Gastrocnemius medialis (tissue), 4 donors: ENCODE results near the gene COL25A1. TPM values are rescaled to one million over a fixed set of nuclear protein-coding genes. Genes with fewer than 3 reads are reported as not detected.

Experiments
- ATAC-seq, 2 donors: fragments of 150-250 bp; one replicate each; pipeline ENCODE4 v1.9.1; 2016
- DNase-seq, 2 donors: peaks; one replicate each; pipeline ENCODE4 v3.0.0-alpha.2; 2019
- H3K27ac ChIP-seq, 4 donors: fragments of 200-600 bp; sonication (generic); 1 replicate in 1 of 4; 2 replicates in 3 of 4; pipeline ENCODE4 v1.5.1; 2016 to 2018; ENCODE audit warnings: mild to moderate bottlenecking in 2 of 4, moderate library complexity in 1 of 4
- H3K27me3 ChIP-seq, 3 donors: fragments of 200-600 bp; sonication (generic) in 2 of 3; 1 replicate in 1 of 3; 2 replicates in 2 of 3; pipeline versions ENCODE4 v1.5.1 to v1.6.0; 2016 to 2019; ENCODE audit warnings: mild to moderate bottlenecking in 1 of 3, moderate library complexity in 1 of 3
- H3K36me3 ChIP-seq, 2 donors: fragments of 200-600 bp; sonication (generic) in 1 of 2; one replicate each; pipeline ENCODE4 v1.5.1; 2017 to 2018
- H3K4me1 ChIP-seq, 2 donors: fragments of 200-600 bp; sonication (generic) in 1 of 2; one replicate each; pipeline ENCODE4 v1.5.1; 2016 to 2017; ENCODE audit warnings: mild to moderate bottlenecking in 2 of 2
- H3K4me3 ChIP-seq, 4 donors: fragments of 200-600 bp; sonication (generic) in 3 of 4; 1 replicate in 1 of 4; 2 replicates in 3 of 4; pipeline ENCODE4 v1.5.1; 2016 to 2019; ENCODE audit warnings: mild to moderate bottlenecking in 2 of 4
- H3K9me3 ChIP-seq, 3 donors: fragments of 200-600 bp; sonication (generic) in 2 of 3; 1 replicate in 1 of 3; 2 replicates in 2 of 3; pipeline ENCODE4 v1.5.1; 2016 to 2019
- POLR2A ChIP-seq, 2 donors: fragments of 450-650 bp; IDR thresholded peaks; one replicate each; pipeline ENCODE4 v1.6.1; 2017; ENCODE audit warnings: antibody characterized with exemption in 2 of 2, mild to moderate bottlenecking in 2 of 2, moderate library complexity in 2 of 2
- in situ Hi-C, 4 donors: fragments of 200-750 bp; cut with MboI; loops; one replicate each; pipeline versions ENCODE4 v1.15.0 to v1.8.0; 2017; ENCODE audit warnings: low sequenced_read_pairs in 4 of 4
- intact Hi-C: fragments of 100-400 bp; cut with DNase I; formaldehyde crosslinking; loops from one replicate; pipeline ENCODE4 v1.15.1; 2023; ENCODE audit warnings: low total_unique reads
- total RNA-seq, 4 donors: library from RNA; depleted of rRNA; stranded (reverse); fragments of >200 nt; gene quantifications; one replicate each; pipeline versions ENCODE4 v1.1.0 to v1.2.3, GENCODE V29; 2016
- TF ChIP-seq, protein P1 (sequence below), 5 experiments: fragments of 450-650 bp in 3 of 5; fragments of 200-600 bp in 2 of 5; sonication (generic) in 2 of 5; IDR thresholded peaks in 4 of 5; conservative IDR thresholded peaks in 1 of 5; 1 replicate in 4 of 5; 2 replicates in 1 of 5; pipeline ENCODE4 v1.5.1; 2016 to 2019; ENCODE audit warnings: antibody characterized with exemption in 5 of 5, mild to moderate bottlenecking in 3 of 5, moderate library complexity in 3 of 5

The COL25A1 gene
- total RNA-seq, 4 donors from 2014 or later, result 0.27 to 2.0 (median 0.85) TPM; not detected in 1

- Histone ChIP-seq H3K4me1 (peaks cover 5 to 15% of the 10 kb centered on the region in 2 donors), H3K27me3 (no peaks in the 10 kb centered on the region), H3K27ac (peak overlapping the region in 2 of 4 donors; percentile 17 to 30), H3K4me3 (no peak overlapping the region), H3K9me3 (no peaks in the 10 kb centered on the region), H3K36me3 (no peaks in the 10 kb centered on the region)
- ATAC-seq, result peak; percentile 92 to 95
- in situ Hi-C loops, result no loop called here
- DNase-seq, result no peak
- intact Hi-C loops, result loop anchor here (10.0 kb wide), 1 partner anchor 85 kb away; no protein-coding TSS in a partner anchor
- TF ChIP-seq POLR2A (IDR thresholded peaks at IDR 0.05), result no peak
- TF ChIP-seq, protein P1, sequence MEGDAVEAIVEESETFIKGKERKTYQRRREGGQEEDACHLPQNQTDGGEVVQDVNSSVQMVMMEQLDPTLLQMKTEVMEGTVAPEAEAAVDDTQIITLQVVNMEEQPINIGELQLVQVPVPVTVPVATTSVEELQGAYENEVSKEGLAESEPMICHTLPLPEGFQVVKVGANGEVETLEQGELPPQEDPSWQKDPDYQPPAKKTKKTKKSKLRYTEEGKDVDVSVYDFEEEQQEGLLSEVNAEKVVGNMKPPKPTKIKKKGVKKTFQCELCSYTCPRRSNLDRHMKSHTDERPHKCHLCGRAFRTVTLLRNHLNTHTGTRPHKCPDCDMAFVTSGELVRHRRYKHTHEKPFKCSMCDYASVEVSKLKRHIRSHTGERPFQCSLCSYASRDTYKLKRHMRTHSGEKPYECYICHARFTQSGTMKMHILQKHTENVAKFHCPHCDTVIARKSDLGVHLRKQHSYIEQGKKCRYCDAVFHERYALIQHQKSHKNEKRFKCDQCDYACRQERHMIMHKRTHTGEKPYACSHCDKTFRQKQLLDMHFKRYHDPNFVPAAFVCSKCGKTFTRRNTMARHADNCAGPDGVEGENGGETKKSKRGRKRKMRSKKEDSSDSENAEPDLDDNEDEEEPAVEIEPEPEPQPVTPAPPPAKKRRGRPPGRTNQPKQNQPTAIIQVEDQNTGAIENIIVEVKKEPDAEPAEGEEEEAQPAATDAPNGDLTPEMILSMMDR (IDR thresholded peaks at IDR 0.05 in 4 of 5, conservative IDR thresholded peaks at IDR 0.05 in 1 of 5), result no peak
Measured at GRCh38 chr4:108919226-108919893, 383.1 kb downstream of the COL25A1 start.

- no peak overlapping the region for H3K27ac ChIP-seq
- ATAC-seq (no peak), DNase-seq (no peak)
- H3K4me3 ChIP-seq, result no peak overlapping the region
- H3K36me3 ChIP-seq, result no peaks in the 10 kb centered on the region
- intact Hi-C loops, result loop anchor here (10.0 kb wide), 1 partner anchor 82 kb away; no protein-coding TSS in a partner anchor
- no peaks in the 10 kb centered on the region for H3K27me3 ChIP-seq
- in situ Hi-C loops, result no loop called here
- TF ChIP-seq POLR2A (IDR thresholded peaks at IDR 0.05), result no peak
- TF ChIP-seq, protein P1 (IDR thresholded peaks at IDR 0.05 in 4 of 5, conservative IDR thresholded peaks at IDR 0.05 in 1 of 5), result no peak
- H3K4me1 ChIP-seq, result peaks cover 5 to 15% of the 10 kb centered on the region in 2 donors
- H3K9me3 ChIP-seq, result no peaks in the 10 kb centered on the region
Measured at GRCh38 chr4:108917255-108917654, 385.2 kb downstream of the COL25A1 start.

GRCh38 chr4:108916638-108917037 is 385.8 kb downstream of the COL25A1 start:
- TF ChIP-seq POLR2A (IDR thresholded peaks at IDR 0.05), result no peak
- TF ChIP-seq, protein P1 (IDR thresholded peaks at IDR 0.05 in 4 of 5, conservative IDR thresholded peaks at IDR 0.05 in 1 of 5), result no peak
- no peaks in the 10 kb centered on the region for H3K36me3 ChIP-seq
- no peak for ATAC-seq
- no peaks in the 10 kb centered on the region for H3K27me3 ChIP-seq
- H3K4me3 ChIP-seq, result no peak overlapping the region
- H3K4me1 ChIP-seq, result peaks cover 5 to 15% of the 10 kb centered on the region in 2 donors
- in situ Hi-C loops, result no loop called here
- no peak for DNase-seq
- no peaks in the 10 kb centered on the region for H3K9me3 ChIP-seq
- intact Hi-C loops, result loop anchor here (10.0 kb wide), 1 partner anchor 82 kb away; no protein-coding TSS in a partner anchor
- no peak overlapping the region for H3K27ac ChIP-seq

GRCh38 chr4:108906866-108907367 is 395.5 kb downstream of the COL25A1 start:
- in situ Hi-C loops (no loop called here), intact Hi-C loops (no loop called here)
- Histone ChIP-seq H3K27ac (no peak overlapping the region), H3K27me3 (no peaks in the 10 kb centered on the region), H3K9me3 (no peaks in the 10 kb centered on the region), H3K4me3 (no peak overlapping the region), H3K36me3 (no peaks in the 10 kb centered on the region), H3K4me1 (no peaks in the 10 kb centered on the region)
- no peak for DNase-seq
- TF ChIP-seq, protein P1 (IDR thresholded peaks at IDR 0.05 in 4 of 5, conservative IDR thresholded peaks at IDR 0.05 in 1 of 5), result no peak
- no peak for TF ChIP-seq POLR2A (IDR thresholded peaks at IDR 0.05)
- ATAC-seq, result no peak
